Parathyroid adenoma (tissue), 2 donors: ENCODE measurements around the gene SFMBT2.

ENCODE experiments used
- H2AFZ ChIP-seq: fragments of 300-600 bp; sonication (generic); one replicate; pipeline ENCODE4 v1.7.0; 2017; ENCODE audit warnings: antibody characterized with exemption, mild to moderate bottlenecking
- H3K27ac ChIP-seq: fragments of 300-600 bp; sonication (generic); one replicate; pipeline ENCODE4 v1.7.0; 2017
- H3K27me3 ChIP-seq: fragments of 300-600 bp; sonication (generic); one replicate; pipeline ENCODE4 v1.7.0; 2017; ENCODE audit warnings: low read length; ENCODE audit not compliant: control insufficient read depth, insufficient read depth
- H3K36me3 ChIP-seq: fragments of 300-600 bp; sonication (generic); one replicate; pipeline ENCODE4 v1.7.0; 2017; ENCODE audit warnings: low read length; ENCODE audit not compliant: control insufficient read depth, insufficient read depth
- H3K4me1 ChIP-seq: fragments of 300-600 bp; sonication (generic); one replicate; pipeline ENCODE4 v1.7.0; 2017; ENCODE audit warnings: control low read depth
- H3K4me2 ChIP-seq: fragments of 300-600 bp; sonication (generic); one replicate; pipeline ENCODE4 v1.7.0; 2017; ENCODE audit warnings: low read length
- H3K4me3 ChIP-seq: fragments of 300-600 bp; sonication (generic); one replicate; pipeline ENCODE4 v1.7.0; 2017; ENCODE audit warnings: low read depth, low read length
- H3K79me2 ChIP-seq: fragments of 300-600 bp; sonication (generic); one replicate; pipeline ENCODE4 v1.7.0; 2017; ENCODE audit warnings: control low read depth
- H3K9ac ChIP-seq: fragments of 300-600 bp; sonication (generic); one replicate; pipeline ENCODE4 v1.7.0; 2017; ENCODE audit warnings: mild to moderate bottlenecking
- H3K9me3 ChIP-seq: fragments of 300-600 bp; sonication (generic); one replicate; pipeline ENCODE4 v1.7.0; 2017; ENCODE audit warnings: low read length; ENCODE audit not compliant: control insufficient read depth
- TF ChIP-seq, protein P1 (sequence below): fragments of 300-600 bp; sonication (generic); IDR thresholded peaks from one replicate; pipeline ENCODE4 v1.7.0; 2017; ENCODE audit warnings: antibody characterized with exemption, mild to moderate bottlenecking
- donor health status: primary hyperparathyroidism.

The SFMBT2 gene

GRCh38 chr10:7165500-7166177 lies 245.2 kb downstream of the SFMBT2 start:
- Histone ChIP-seq H3K79me2 (no peaks in the 10 kb centered on the region), H3K27ac (no peak overlapping the region), H3K36me3 (no peaks in the 10 kb centered on the region), H3K9ac (no peak overlapping the region), H3K4me3 (no peak overlapping the region), H3K9me3 (no peaks in the 10 kb centered on the region), H3K27me3 (no peaks in the 10 kb centered on the region), H2AFZ (no peak overlapping the region), H3K4me2 (no peak overlapping the region), H3K4me1 (peaks cover 6% of the 10 kb centered on the region)
- TF ChIP-seq, protein P1, sequence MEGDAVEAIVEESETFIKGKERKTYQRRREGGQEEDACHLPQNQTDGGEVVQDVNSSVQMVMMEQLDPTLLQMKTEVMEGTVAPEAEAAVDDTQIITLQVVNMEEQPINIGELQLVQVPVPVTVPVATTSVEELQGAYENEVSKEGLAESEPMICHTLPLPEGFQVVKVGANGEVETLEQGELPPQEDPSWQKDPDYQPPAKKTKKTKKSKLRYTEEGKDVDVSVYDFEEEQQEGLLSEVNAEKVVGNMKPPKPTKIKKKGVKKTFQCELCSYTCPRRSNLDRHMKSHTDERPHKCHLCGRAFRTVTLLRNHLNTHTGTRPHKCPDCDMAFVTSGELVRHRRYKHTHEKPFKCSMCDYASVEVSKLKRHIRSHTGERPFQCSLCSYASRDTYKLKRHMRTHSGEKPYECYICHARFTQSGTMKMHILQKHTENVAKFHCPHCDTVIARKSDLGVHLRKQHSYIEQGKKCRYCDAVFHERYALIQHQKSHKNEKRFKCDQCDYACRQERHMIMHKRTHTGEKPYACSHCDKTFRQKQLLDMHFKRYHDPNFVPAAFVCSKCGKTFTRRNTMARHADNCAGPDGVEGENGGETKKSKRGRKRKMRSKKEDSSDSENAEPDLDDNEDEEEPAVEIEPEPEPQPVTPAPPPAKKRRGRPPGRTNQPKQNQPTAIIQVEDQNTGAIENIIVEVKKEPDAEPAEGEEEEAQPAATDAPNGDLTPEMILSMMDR: no peak

DNA sequence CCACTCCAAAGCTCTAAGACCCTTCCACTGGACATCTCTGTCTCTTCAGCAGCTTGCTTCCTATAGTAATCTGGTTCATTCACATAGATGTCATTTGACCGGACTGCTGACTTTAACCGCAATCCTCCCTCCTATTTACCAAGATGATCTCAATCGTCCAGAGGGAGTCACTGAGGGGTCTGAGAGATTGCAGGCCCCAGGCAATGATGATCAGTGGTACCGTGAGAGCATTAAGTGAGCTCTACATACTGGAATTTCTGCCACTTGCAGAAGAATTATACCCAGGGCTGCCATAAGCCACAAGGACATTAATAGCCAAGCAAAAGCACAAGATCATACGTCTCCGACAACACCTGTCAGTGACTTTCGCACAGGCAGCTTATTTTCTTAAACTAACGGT lies 245.9 kb downstream of the SFMBT2 start:
- Histone ChIP-seq H3K4me2 (no peak overlapping the region), H3K27ac (no peak overlapping the region), H3K27me3 (no peaks in the 10 kb centered on the region), H3K9me3 (no peaks in the 10 kb centered on the region), H3K36me3 (no peaks in the 10 kb centered on the region), H3K79me2 (no peaks in the 10 kb centered on the region), H3K4me1 (peaks cover 6% of the 10 kb centered on the region), H3K4me3 (no peak overlapping the region), H3K9ac (no peak overlapping the region), H2AFZ (no peak overlapping the region)
- TF ChIP-seq, protein P1: no peak

DNA sequence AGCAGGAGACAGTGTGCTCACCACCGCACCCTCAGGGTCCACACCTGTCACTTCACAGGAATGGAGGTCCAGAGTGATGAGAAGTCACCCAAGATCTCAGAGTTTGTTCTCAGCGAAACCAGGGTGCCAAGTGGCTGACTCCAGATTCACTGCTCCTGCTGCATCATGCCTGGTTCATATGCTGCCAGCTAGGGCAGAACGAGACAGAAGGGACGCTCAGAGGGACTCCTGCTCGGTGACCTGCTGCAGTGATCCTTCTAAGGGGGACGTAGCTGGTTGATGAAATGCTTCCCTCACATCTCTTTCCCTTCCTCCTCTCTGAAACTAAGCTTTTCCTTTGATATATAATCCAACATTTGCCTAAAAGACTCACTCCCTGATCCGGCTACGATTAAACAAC lies 248.5 kb downstream of the SFMBT2 start:
- Histone ChIP-seq H3K79me2 (no peaks in the 10 kb centered on the region), H3K4me2 (no peak overlapping the region), H3K36me3 (no peaks in the 10 kb centered on the region), H3K9ac (no peak overlapping the region), H3K4me1 (no peaks in the 10 kb centered on the region), H3K27ac (no peak overlapping the region), H3K4me3 (no peak overlapping the region), H2AFZ (no peak overlapping the region), H3K9me3 (no peaks in the 10 kb centered on the region), H3K27me3 (no peaks in the 10 kb centered on the region)
- TF ChIP-seq, protein P1: no peak

GRCh38 chr10:7161484-7162250 lies 249.2 kb downstream of the SFMBT2 start:
- no peak overlapping the region for H2AFZ ChIP-seq
- H3K79me2 ChIP-seq: no peaks in the 10 kb centered on the region
- TF ChIP-seq, protein P1: no peak
- no peak overlapping the region for H3K27ac ChIP-seq
- no peak overlapping the region for H3K4me3 ChIP-seq
- no peak overlapping the region for H3K4me2 ChIP-seq
- no peak overlapping the region for H3K9ac ChIP-seq
- no peaks in the 10 kb centered on the region for H3K9me3 ChIP-seq
- H3K36me3 ChIP-seq: no peaks in the 10 kb centered on the region
- no peaks in the 10 kb centered on the region for H3K27me3 ChIP-seq
- H3K4me1 ChIP-seq: no peaks in the 10 kb centered on the region
